IPS-NIHi7 (cell line): Measurements from ENCODE around the gene SCML2.
"Not testable (repeated sequence)": the region's sequence is repeated elsewhere in the genome, so short reads cannot be mapped to it uniquely, and the experiment has no call there.

Experiments used
- DNase-seq: peaks from one replicate; pipeline ENCODE4 v3.0.0; 2012; ENCODE audit warnings: mixed read lengths; ENCODE audit errors: extremely low spot score

The SCML2 gene

DNA sequence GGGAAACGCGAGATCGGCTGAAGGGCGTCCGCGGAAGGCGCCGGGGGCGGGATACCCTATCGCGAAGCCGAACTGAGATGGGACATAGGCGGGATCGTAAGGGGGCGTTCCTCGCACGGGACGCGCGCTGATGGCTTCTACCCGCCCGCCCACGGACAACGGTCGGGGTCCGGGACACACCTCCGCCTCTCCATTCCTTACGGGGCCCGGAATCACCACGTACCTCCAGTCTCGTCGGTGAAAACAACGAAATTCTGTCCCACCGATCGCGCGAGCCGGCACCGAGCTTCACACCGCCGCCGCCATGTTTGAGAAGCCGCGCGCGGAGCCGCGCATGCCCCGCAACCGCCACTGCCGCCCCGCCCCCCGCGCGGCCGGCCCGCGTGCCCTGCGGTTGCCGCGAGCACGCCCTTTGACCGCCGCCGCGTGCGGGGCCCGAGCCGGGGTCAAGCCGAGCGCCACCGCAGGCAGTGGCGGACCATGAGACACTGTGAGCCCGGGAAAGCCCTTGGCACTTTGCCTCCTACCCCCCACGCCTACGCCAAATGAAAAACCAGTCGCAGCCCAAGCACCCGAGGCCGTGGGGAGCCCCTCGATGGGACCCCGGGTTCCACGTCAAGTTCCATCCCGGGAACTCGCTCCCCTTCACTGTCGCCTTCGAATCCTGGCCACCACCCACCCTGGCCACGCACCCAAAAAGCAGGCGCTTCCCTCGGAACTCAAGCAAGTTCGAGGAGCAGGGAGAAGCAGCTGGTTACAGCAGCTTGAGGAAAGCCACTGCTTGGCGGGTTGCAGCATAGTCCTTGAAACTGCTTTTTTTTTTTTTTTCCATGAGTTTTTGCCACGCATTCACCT, at the start of gene SCML2:
TSS of gene SCML2 (minus strand) at position 320 of the 855 bp plus-strand sequence. CDS start 20,617 bp downstream, outside the sequence.
- DNase-seq, result peak; percentile 51

- no peak for DNase-seq
These were observed 47.3 kb upstream of the SCML2 start for GRCh38 chrX:18401848-18402213.

- no peak for DNase-seq
These were observed 40.0 kb upstream of the SCML2 start for GRCh38 chrX:18394477-18394876.

GRCh38 chrX:18390941-18391538, 36.6 kb upstream of the SCML2 start:
- DNase-seq, result peak; percentile 58

DNA sequence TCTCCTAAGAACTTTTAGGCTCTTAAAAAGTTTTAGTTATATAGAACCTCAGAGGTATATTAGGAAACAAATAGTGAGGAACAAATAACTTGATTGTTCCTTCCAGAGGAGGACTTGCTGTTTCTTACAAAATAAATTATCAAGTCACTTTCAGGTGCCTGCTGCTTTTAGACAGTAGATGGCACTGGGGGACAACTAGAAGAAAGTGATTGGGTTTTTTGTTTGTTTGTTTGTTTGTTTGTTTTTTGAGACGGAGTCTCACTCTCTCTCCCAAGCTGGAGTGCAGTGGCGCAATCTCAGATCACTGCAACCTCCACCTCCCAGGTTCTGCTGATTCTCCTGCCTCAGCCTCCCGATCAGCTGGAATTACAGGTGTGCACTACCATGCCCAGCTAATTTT, 35.5 kb upstream of the SCML2 start:
- no peak for DNase-seq

- DNase-seq, result peak; percentile 77
These were observed 23.3 kb upstream of the SCML2 start for GRCh38 chrX:18377796-18378195.

DNA sequence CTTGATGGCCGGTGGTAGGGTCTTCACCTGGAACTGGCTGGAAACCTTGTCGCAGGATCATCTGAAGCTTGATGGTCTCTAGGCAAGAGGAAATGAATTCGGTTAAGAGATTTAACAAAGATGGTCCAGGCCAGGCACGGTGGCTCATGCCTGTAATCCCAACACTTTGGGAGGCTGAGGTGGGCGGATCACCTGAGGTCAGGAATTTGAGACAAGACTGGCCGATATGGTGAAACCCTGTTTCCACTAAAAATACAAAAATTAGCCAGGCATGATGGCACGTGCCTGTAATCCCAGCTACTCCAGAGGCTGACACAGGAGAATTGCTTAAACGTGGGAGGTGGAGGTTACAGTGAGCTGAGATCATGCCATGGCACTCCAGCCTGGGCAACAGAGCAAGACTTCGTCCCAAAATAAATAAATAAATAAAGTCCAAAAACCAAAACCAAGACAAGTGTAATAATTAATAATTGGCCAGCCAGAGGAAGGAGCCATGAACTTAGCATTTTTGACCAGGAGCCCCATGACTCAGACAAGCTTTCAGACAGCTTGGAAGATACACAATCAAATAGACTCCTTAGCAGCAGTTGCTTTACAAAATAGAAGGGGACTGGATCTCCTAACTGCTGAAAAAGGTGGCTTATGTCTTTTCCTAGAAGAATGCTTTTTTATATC, 20.8 kb upstream of the SCML2 start:
- DNase-seq, result not testable (repeated sequence)

GRCh38 chrX:18369096-18369495, 14.6 kb upstream of the SCML2 start:
- DNase-seq, result not testable (repeated sequence)

DNA sequence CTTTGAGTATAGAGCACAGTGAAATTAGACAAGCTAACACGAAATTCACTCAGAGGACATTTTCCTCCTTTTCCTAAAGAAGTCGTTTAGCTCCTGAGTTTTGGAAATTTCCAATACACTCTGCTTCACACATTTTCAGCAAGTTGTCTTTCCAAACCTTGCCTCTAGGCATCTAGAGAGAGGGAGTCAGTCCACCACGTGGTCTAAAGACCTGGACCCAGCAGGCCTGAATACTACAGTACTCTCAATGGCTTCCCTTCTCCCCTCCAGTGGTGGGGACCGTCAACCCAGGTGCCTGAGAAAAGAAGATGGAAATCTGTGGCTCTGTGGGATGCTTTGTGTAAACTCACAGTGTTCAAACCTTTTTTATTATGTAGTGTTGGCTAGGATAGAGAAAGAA, 13.9 kb upstream of the SCML2 start:
- DNase-seq, result no peak

- DNase-seq, result no peak
These were observed 6.4 kb upstream of the SCML2 start for GRCh38 chrX:18360867-18361266.

- peak; percentile 58 for DNase-seq
These were observed 538 bp downstream of the SCML2 start for GRCh38 chrX:18353931-18354368.

DNA sequence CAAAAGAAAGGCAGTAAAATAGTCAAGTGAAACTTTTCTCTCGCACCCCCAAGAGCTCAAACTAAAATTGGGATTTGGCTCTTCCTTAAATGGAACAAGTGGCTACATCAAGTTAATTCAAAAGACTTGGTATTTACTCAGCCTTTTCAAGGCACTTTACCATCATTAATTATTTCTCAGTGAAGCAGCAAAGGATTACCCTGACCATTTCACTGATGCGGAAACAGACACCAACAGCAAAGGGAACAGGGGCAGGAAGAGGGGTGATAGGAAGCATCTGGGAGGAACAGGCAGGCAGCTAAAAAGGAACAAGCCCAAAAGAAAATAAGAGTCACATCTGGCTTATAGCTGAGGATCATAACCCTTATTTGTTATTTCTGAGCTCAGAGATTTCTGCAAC, 2.7 kb downstream of the SCML2 start:
- DNase-seq, result no peak

- DNase-seq, result no peak
These were observed 6.4 kb downstream of the SCML2 start for GRCh38 chrX:18348047-18348446.

DNA sequence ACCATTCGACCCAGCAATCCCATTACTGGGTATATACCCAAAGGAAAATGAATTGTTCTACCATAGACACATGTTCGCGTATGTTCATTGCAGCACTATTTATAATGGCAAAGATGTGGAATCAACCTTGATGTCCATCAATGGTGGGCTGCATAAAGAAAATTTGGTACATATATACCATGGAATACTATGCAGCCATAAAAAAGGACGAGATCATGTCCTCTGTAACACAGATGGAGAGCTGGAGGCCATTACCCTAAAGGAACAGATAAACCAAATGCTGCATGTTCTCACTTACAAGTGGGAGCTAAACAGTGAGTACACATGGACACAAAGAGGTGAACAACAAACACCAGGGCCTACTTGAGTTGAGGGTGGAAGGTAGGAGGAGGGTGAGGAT, 45.1 kb downstream of the SCML2 start:
- no peak for DNase-seq

DNA sequence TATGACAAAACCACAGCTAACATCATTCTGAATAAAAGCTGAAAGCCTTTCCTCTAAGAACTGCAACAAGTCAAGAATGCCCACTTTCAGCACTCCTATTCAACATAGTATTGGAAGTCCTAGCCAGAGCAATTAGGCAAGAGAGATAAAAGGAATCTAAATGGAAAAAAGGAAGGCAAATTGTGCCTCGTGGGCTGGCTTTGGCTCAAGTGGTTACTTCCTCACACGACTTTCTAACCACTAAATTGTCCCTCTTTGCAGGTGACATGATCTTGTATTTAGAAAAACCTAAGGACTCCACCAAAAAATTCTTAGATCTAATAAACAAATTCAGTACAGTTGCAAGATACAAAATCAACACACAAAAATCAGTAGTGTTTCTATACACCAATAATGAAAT, 57.2 kb downstream of the SCML2 start:
- DNase-seq, result no peak

- peak; percentile 27 for DNase-seq
These were observed 59.6 kb downstream of the SCML2 start for GRCh38 chrX:18294893-18295292.

DNA sequence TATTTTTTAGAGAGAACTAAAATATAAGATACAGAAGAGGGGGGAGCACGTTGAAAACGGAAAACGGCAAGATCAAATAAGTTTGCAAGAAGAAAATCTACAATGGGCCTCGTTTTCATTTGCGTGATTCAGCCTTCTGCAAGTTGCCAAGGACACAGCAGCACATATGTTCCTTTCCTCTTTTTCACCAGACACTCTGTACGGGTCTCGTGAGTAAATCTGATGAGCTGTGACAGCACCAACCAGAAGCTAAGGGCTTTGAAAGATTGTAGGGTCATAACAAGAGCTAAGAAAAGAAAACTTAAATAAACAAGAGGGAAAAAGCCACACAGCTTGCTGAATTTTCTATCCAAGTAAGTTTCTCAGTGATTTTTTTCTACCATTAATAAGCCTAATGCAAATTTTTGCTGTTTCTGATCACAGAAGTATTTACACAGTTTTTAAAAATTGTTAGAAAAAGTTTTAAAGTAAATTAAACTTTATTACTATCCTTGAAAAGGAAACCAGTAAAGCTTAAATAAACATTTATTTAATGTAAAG, 63.4 kb downstream of the SCML2 start:
- no peak for DNase-seq

GRCh38 chrX:18290200-18290599, 64.3 kb downstream of the SCML2 start:
- DNase-seq, result no peak

- DNase-seq, result no peak
These were observed 65.8 kb downstream of the SCML2 start for GRCh38 chrX:18288716-18289115.

GRCh38 chrX:18286322-18286831, 68.1 kb downstream of the SCML2 start:
- DNase-seq, result no peak

- DNase-seq, result no peak
These were observed 76.0 kb downstream of the SCML2 start for GRCh38 chrX:18278449-18278848.

GRCh38 chrX:18272222-18272621, 82.3 kb downstream of the SCML2 start:
- no peak for DNase-seq
